WTC11 (cell line): ENCODE results near the gene NCOA1. TPM values are rescaled to one million over a fixed set of nuclear protein-coding genes. Genes with fewer than 3 reads are reported as not detected.

ENCODE experiments used
- ATAC-seq: fragments of 200-7000 bp; cut with Tn5 transposase; 2 replicates; pipeline ENCODE4 v1.10.0; 2021; ENCODE audit warnings: mild to moderate bottlenecking, moderate library complexity
- CTCF ChIA-PET: fragments of 300-600 bp; sonication (Branson Sonifier 250); formaldehyde crosslinking; loops from one replicate; lab custom pipeline; 2021; ENCODE audit warnings: antibody characterized with exemption; lab: Charles Lee
- POLR2A ChIA-PET: fragments of 350-600 bp; sonication (Branson Sonifier 250); formaldehyde crosslinking; loops from one replicate; lab custom pipeline; 2021; ENCODE audit warnings: antibody characterized with exemption; lab: Charles Lee
- DNase-seq: peaks from one replicate; pipeline ENCODE4 v3.0.0; 2021; ENCODE audit warnings: low spot score
- H3K27ac Mint-ChIP-seq: 2 replicates; pipeline ENCODE4 v1.8.0; 2021; ENCODE audit warnings: mixed read lengths
- H3K27me3 Mint-ChIP-seq: 2 replicates; pipeline ENCODE4 v1.8.0; 2021; ENCODE audit warnings: low read depth, mild to moderate bottlenecking, moderate library complexity, mixed read lengths
- H3K36me3 Mint-ChIP-seq: 2 replicates; pipeline ENCODE4 v1.8.0; 2021; ENCODE audit warnings: mixed read lengths
- H3K4me1 Mint-ChIP-seq: 2 replicates; pipeline ENCODE4 v1.8.0; 2022; ENCODE audit warnings: mixed read lengths
- H3K4me3 Mint-ChIP-seq: 2 replicates; pipeline ENCODE4 v1.8.0; 2021; ENCODE audit warnings: mild to moderate bottlenecking, moderate library complexity, mixed read lengths
- H3K9me3 Mint-ChIP-seq: 2 replicates; pipeline ENCODE4 v1.8.0; 2021; ENCODE audit warnings: mixed read lengths
- ATF1 ChIP-seq: sonication (generic); formaldehyde crosslinking; IDR thresholded peaks from 2 replicates; pipeline ENCODE4 v1.8.1; 2023; ENCODE audit warnings: mild to moderate bottlenecking, moderate library complexity, missing genetic modification reagents
- CBFB ChIP-seq: sonication (generic); formaldehyde crosslinking; IDR thresholded peaks from 2 replicates; pipeline ENCODE4 v1.8.1; 2022; ENCODE audit warnings: mild to moderate bottlenecking, low read depth, missing genetic modification reagents
- ESRRA ChIP-seq: sonication (generic); formaldehyde crosslinking; IDR thresholded peaks from 2 replicates; pipeline ENCODE4 v1.8.1; 2022; ENCODE audit warnings: mild to moderate bottlenecking, missing genetic modification reagents, borderline replicate concordance
- FOXJ3 ChIP-seq: sonication (generic); formaldehyde crosslinking; IDR thresholded peaks from 2 replicates; pipeline ENCODE4 v1.9.0; 2021; ENCODE audit warnings: missing genetic modification reagents, mild to moderate bottlenecking, borderline replicate concordance
- GRHL2 ChIP-seq: fragments of 250-450 bp; sonication (Bioruptor Pico); IDR thresholded peaks from 2 replicates; pipeline ENCODE4 v1.8.0; 2022; ENCODE audit warnings: mild to moderate bottlenecking, moderate library complexity; ENCODE audit not compliant: insufficient replicate concordance, severe bottlenecking
- JAZF1 ChIP-seq: fragments of 250-450 bp; sonication (Bioruptor Pico); IDR thresholded peaks from 2 replicates; pipeline ENCODE4 v1.9.0; 2021; ENCODE audit warnings: moderate library complexity, mild to moderate bottlenecking, inconsistent platforms
- KAT7 ChIP-seq: sonication (generic); formaldehyde crosslinking; IDR thresholded peaks from 2 replicates; pipeline ENCODE4 v1.8.1; 2023; ENCODE audit warnings: missing genetic modification reagents, mild to moderate bottlenecking, borderline replicate concordance
- NR1H2 ChIP-seq: sonication (generic); formaldehyde crosslinking; IDR thresholded peaks from 2 replicates; pipeline ENCODE4 v1.9.0; 2021; ENCODE audit warnings: mild to moderate bottlenecking, moderate library complexity, missing genetic modification reagents
- OVOL2 ChIP-seq: fragments of 250-450 bp; sonication (Bioruptor Pico); IDR thresholded peaks from 2 replicates; pipeline ENCODE4 v1.9.0; 2021; ENCODE audit warnings: mild to moderate bottlenecking, borderline replicate concordance
- RORB ChIP-seq: fragments of 250-450 bp; sonication (Bioruptor Pico); IDR thresholded peaks from 2 replicates; pipeline ENCODE4 v1.9.0; 2021; ENCODE audit warnings: mild to moderate bottlenecking
- SMAD3 ChIP-seq: sonication (generic); formaldehyde crosslinking; IDR thresholded peaks from 2 replicates; pipeline ENCODE4 v1.8.0; 2022; ENCODE audit warnings: missing genetic modification reagents, mild to moderate bottlenecking, borderline replicate concordance
- USF1 ChIP-seq: sonication (generic); formaldehyde crosslinking; IDR thresholded peaks from 2 replicates; pipeline ENCODE4 v1.8.0; 2022; ENCODE audit warnings: mild to moderate bottlenecking, missing genetic modification reagents
- USF2 ChIP-seq: sonication (generic); formaldehyde crosslinking; IDR thresholded peaks from 2 replicates; pipeline ENCODE4 v1.8.1; 2023; ENCODE audit warnings: mild to moderate bottlenecking, missing genetic modification reagents, moderate library complexity
- ZMAT4 ChIP-seq: fragments of 250-450 bp; sonication (Bioruptor Pico); IDR thresholded peaks from 2 replicates; pipeline ENCODE4 v1.9.0; 2021; ENCODE audit warnings: mild to moderate bottlenecking
- ZNF219 ChIP-seq: sonication (generic); formaldehyde crosslinking; IDR thresholded peaks from 2 replicates; pipeline ENCODE4 v1.8.0; 2023; ENCODE audit warnings: missing genetic modification reagents, mild to moderate bottlenecking, borderline replicate concordance
- ZNF263 ChIP-seq: sonication (generic); formaldehyde crosslinking; IDR thresholded peaks from 2 replicates; pipeline ENCODE4 v1.8.1; 2022; ENCODE audit warnings: low read depth, mild to moderate bottlenecking, moderate library complexity, missing genetic modification reagents
- ZNF671 ChIP-seq: fragments of 250-450 bp; sonication (Bioruptor Pico); IDR thresholded peaks from 2 replicates; pipeline ENCODE4 v1.8.0; 2021; ENCODE audit warnings: mild to moderate bottlenecking
- total RNA-seq: library from RNA; stranded (reverse); gene quantifications from 3 replicates; pipeline ENCODE4 v1.2.3, GENCODE V29; 2021
- TF ChIP-seq, protein P1 (sequence below): sonication (generic); formaldehyde crosslinking; IDR thresholded peaks from 2 replicates; pipeline ENCODE4 v1.8.1; 2023; ENCODE audit warnings: mild to moderate bottlenecking, missing genetic modification reagents, moderate library complexity
- TF ChIP-seq, protein P2 (sequence below): sonication (generic); formaldehyde crosslinking; IDR thresholded peaks from 2 replicates; pipeline ENCODE4 v1.8.0; 2023; ENCODE audit warnings: mild to moderate bottlenecking, missing genetic modification reagents

NCOA1 gene
- total RNA-seq, 1 experiment from 2014 or later = 16.9 TPM

DNA sequence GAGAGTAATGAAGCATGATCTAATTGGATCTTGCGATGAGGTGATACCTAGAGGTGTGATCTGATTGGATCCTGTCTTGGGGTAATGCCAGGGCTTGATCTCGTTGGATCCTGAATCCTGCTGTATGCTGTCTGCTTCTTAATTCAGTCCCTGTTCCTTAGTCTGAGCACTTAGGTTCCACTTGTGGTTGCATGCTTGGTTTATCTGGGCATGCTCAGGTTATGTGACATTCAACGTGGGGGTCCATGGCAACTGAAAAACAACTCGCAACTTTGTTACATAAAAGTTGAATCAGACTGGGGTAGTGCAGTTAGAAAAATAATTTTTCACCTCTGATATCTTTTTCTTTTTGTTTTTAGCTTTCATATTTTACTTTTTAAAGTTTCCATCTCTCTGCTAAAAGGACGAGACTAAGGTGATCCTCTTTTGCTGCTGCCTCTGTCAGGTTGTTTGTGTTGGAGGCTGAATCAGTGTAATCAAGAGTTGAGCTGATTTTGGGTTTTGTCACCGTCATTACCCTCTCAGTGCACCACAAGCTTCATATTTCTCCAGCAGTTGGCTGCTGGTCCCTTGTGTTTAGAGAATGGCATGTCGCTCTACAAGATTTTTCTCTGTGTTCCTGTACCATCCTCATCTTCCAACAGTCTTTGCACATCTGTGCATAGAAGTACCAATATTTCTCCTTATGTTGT is 67.9 kb downstream of the NCOA1 start:
- H3K27ac Mint-ChIP-seq = no peak overlapping the region
- ChIA-PET POLR2A (no interaction called here), CTCF (interaction anchor here (0.6 kb wide), 1 partner anchor 33 kb away, joined by 3 read pairs; no protein-coding TSS in a partner anchor)
- H3K36me3 Mint-ChIP-seq = peaks cover 22% of the 10 kb centered on the region
- ATAC-seq = no peak
- no peak overlapping the region for H3K4me3 Mint-ChIP-seq
- no peak for TF ChIP-seq NR1H2 (CRISPR knock-in tag)
- H3K9me3 Mint-ChIP-seq = peaks cover 23% of the 10 kb centered on the region
- peaks cover 19% of the 10 kb centered on the region for H3K4me1 Mint-ChIP-seq
- no peaks in the 10 kb centered on the region; the same call in 1 of the 2 replicates for H3K27me3 Mint-ChIP-seq
- DNase-seq = no peak

GRCh38 chr2:24559473-24560113 is 68.5 kb downstream of the NCOA1 start:
- peaks cover 23% of the 10 kb centered on the region for H3K9me3 Mint-ChIP-seq
- peaks cover 25% of the 10 kb centered on the region for H3K36me3 Mint-ChIP-seq
- no peaks in the 10 kb centered on the region; the same call in 1 of the 2 replicates for H3K27me3 Mint-ChIP-seq
- ChIA-PET CTCF (no interaction called here), POLR2A (no interaction called here)
- H3K27ac Mint-ChIP-seq = peak overlapping the region; percentile 42; the same call in 1 of the 2 replicates
- no peak overlapping the region for H3K4me3 Mint-ChIP-seq
- no peak for DNase-seq
- ATAC-seq = no peak; the same call in 1 of the 2 replicates
- TF ChIP-seq SMAD3 (no peak), ZNF219 (CRISPR knock-in tag) (no peak), FOXJ3 (CRISPR knock-in tag) (no peak), ATF1 (CRISPR knock-in tag) (no peak), JAZF1 (CRISPR knock-in tag) (no peak), RORB (CRISPR knock-in tag) (no peak), ZNF671 (CRISPR knock-in tag) (no peak), ZNF263 (CRISPR knock-in tag) (no peak)
- TF ChIP-seq, protein P1, sequence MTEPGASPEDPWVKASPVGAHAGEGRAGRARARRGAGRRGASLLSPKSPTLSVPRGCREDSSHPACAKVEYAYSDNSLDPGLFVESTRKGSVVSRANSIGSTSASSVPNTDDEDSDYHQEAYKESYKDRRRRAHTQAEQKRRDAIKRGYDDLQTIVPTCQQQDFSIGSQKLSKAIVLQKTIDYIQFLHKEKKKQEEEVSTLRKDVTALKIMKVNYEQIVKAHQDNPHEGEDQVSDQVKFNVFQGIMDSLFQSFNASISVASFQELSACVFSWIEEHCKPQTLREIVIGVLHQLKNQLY (CRISPR knock-in tag) = no peak
- H3K4me1 Mint-ChIP-seq = peaks cover 19% of the 10 kb centered on the region

DNA sequence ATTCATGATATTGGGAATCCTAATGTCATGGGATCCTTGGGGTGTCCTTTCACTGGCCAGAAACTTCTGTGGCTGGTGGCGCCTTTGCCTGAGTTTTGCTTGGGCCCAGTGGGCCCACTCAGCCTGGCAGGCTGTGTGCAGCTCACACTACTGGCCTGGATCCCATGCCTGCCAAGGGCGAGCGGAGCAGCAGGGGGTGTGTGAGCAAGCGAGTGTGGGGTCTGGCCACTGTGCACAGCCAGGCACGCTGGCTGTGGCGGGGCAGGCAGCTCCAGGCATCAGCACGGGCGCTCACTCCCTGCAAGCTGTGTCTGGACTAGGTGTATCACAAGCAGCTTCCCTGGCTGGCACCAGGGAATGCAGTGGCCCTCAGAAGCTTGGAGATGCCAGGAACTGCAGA is 74.5 kb downstream of the NCOA1 start:
- Mint-ChIP-seq H3K27me3 (no peaks in the 10 kb centered on the region), H3K36me3 (peaks cover 27% of the 10 kb centered on the region), H3K9me3 (peaks cover 18% of the 10 kb centered on the region), H3K27ac (no peak overlapping the region), H3K4me1 (peaks cover 15% of the 10 kb centered on the region; the same call in 1 of the 2 replicates), H3K4me3 (no peak overlapping the region)
- TF ChIP-seq RORB (CRISPR knock-in tag) = no peak
- TF ChIP-seq CBFB (CRISPR knock-in tag) = no peak
- no peak for TF ChIP-seq USF1 (CRISPR knock-in tag)
- TF ChIP-seq ZNF263 (CRISPR knock-in tag) = no peak
- POLR2A ChIA-PET = no interaction called here
- ATAC-seq = no peak
- no peak for DNase-seq
- CTCF ChIA-PET = no interaction called here

- Mint-ChIP-seq H3K9me3 (peaks cover 18% of the 10 kb centered on the region), H3K27ac (no peak overlapping the region), H3K36me3 (peaks cover 27% of the 10 kb centered on the region), H3K4me1 (peaks cover 15% of the 10 kb centered on the region; the same call in 1 of the 2 replicates), H3K27me3 (no peaks in the 10 kb centered on the region), H3K4me3 (no peak overlapping the region)
- no peak for DNase-seq
- ChIA-PET POLR2A (no interaction called here), CTCF (no interaction called here)
- no peak for TF ChIP-seq CBFB (CRISPR knock-in tag)
- no peak for TF ChIP-seq ZMAT4 (CRISPR knock-in tag)
- TF ChIP-seq KAT7 = no peak
- TF ChIP-seq, protein P2, sequence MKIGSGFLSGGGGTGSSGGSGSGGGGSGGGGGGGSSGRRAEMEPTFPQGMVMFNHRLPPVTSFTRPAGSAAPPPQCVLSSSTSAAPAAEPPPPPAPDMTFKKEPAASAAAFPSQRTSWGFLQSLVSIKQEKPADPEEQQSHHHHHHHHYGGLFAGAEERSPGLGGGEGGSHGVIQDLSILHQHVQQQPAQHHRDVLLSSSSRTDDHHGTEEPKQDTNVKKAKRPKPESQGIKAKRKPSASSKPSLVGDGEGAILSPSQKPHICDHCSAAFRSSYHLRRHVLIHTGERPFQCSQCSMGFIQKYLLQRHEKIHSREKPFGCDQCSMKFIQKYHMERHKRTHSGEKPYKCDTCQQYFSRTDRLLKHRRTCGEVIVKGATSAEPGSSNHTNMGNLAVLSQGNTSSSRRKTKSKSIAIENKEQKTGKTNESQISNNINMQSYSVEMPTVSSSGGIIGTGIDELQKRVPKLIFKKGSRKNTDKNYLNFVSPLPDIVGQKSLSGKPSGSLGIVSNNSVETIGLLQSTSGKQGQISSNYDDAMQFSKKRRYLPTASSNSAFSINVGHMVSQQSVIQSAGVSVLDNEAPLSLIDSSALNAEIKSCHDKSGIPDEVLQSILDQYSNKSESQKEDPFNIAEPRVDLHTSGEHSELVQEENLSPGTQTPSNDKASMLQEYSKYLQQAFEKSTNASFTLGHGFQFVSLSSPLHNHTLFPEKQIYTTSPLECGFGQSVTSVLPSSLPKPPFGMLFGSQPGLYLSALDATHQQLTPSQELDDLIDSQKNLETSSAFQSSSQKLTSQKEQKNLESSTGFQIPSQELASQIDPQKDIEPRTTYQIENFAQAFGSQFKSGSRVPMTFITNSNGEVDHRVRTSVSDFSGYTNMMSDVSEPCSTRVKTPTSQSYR (CRISPR knock-in tag) = no peak
- TF ChIP-seq GRHL2 (CRISPR knock-in tag) = no peak
- TF ChIP-seq ESRRA (CRISPR knock-in tag) = no peak
- TF ChIP-seq USF2 (CRISPR knock-in tag) = no peak
- TF ChIP-seq ATF1 (CRISPR knock-in tag) = no peak
- TF ChIP-seq FOXJ3 (CRISPR knock-in tag) = no peak
- no peak for TF ChIP-seq OVOL2 (CRISPR knock-in tag)
- no peak for ATAC-seq
Observed at GRCh38 chr2:24566209-24566608, 75.2 kb downstream of the NCOA1 start.
